Stimulated activated CD4-positive, alpha-beta T cell treated with anti-CD3 and anti-CD28 coated beads, Interleukin-1b, Interleukin-23, amount 100 ng/mL, for 4 hours (primary cell): ENCODE data around the gene FGD5.
"Not testable (repeated sequence)": the region's sequence is repeated elsewhere in the genome, so short reads cannot be mapped to it uniquely, and the experiment has no call there.

Source experiments
- DNase-seq, 2 donors: peaks; one replicate each; pipeline ENCODE4 v3.0.0-alpha.2; 2020; ENCODE audit warnings: low read depth in 2 of 2

Gene FGD5

GRCh38 chr3:14804835-14805780 is 13.7 kb upstream of the FGD5 start:
- DNase-seq = no peak

- DNase-seq = no peak
Measured at GRCh38 chr3:14805961-14806537, 12.7 kb upstream of the FGD5 start.

- no peak for DNase-seq
Measured at GRCh38 chr3:14806641-14807263, 12.0 kb upstream of the FGD5 start.

- DNase-seq = no peak
Measured at GRCh38 chr3:14808025-14808424, 10.7 kb upstream of the FGD5 start.

- DNase-seq = no peak
Measured at GRCh38 chr3:14808502-14809266, 10.1 kb upstream of the FGD5 start.

- DNase-seq = not testable (repeated sequence)
Measured at GRCh38 chr3:14809611-14810010, 9.2 kb upstream of the FGD5 start.

GRCh38 chr3:14810070-14810791 is 8.5 kb upstream of the FGD5 start:
- DNase-seq = no peak

GRCh38 chr3:14810801-14811661 is 7.7 kb upstream of the FGD5 start:
- no peak for DNase-seq

- no peak for DNase-seq
Measured at GRCh38 chr3:14811684-14812083, 7.1 kb upstream of the FGD5 start.

- DNase-seq = no peak
Measured at GRCh38 chr3:14812196-14812790, 6.5 kb upstream of the FGD5 start.

- DNase-seq = no peak
Measured at GRCh38 chr3:14814411-14814871, 4.3 kb upstream of the FGD5 start.

- DNase-seq = no peak
Measured at GRCh38 chr3:14816359-14816758, 2.4 kb upstream of the FGD5 start.

GRCh38 chr3:14819671-14820070 is 909 bp downstream of the FGD5 start:
- no peak for DNase-seq

- no peak for DNase-seq
Measured at GRCh38 chr3:14820156-14820555, 1.4 kb downstream of the FGD5 start.

GRCh38 chr3:14821151-14821550 is 2.4 kb downstream of the FGD5 start:
- DNase-seq = no peak

- DNase-seq = no peak
Measured at GRCh38 chr3:14822134-14822533, 3.4 kb downstream of the FGD5 start.

- no peak for DNase-seq
Measured at GRCh38 chr3:14822670-14823390, 4.1 kb downstream of the FGD5 start.

- DNase-seq = no peak
Measured at GRCh38 chr3:14823393-14823792, 4.6 kb downstream of the FGD5 start.
